Caco-2 (cell line): ENCODE results near the gene PRDM15. TPM values are rescaled to one million over a fixed set of nuclear protein-coding genes. Genes with fewer than 3 reads are reported as not detected.
A peak's percentile ranks its signal among the peaks of the same experiment; 100 is the strongest.

Source experiments
- BruUV-seq: library from RNA; stranded (reverse); fragments of 400-500 nt; replicated peaks from 2 replicates; lab custom pipeline; 2021; lab: Mats Ljungman, UMichigan
- CTCF ChIA-PET: fragments of 300-600 bp; sonication (Branson Sonifier 250); formaldehyde crosslinking; loops from one replicate; lab custom pipeline; 2022; ENCODE audit warnings: antibody characterized with exemption; lab: Charles Lee
- POLR2A ChIA-PET: fragments of 300-600 bp; sonication (Branson Sonifier 250); formaldehyde crosslinking; loops from one replicate; lab custom pipeline; 2022; ENCODE audit warnings: antibody characterized with exemption; lab: Charles Lee
- DNase-seq, 2 experiments: peaks; one replicate each; pipeline versions ENCODE4 v3.0.0 to v3.0.0-alpha.2; 2020 to 2022
- H3K27me3 ChIP-seq: replicated peaks from 2 replicates; pipeline ENCODE4 v1.6.0; 2011; ENCODE audit warnings: low read length; ENCODE audit not compliant: control insufficient read depth, insufficient read depth
- H3K36me3 ChIP-seq: 2 replicates; pipeline ENCODE4 v1.5.1; 2011; ENCODE audit warnings: low read length; ENCODE audit not compliant: control insufficient read depth, insufficient read depth
- H3K4me1 ChIP-seq: fragments of 250-450 bp; sonication (Bioruptor Pico); 2 replicates; pipeline ENCODE4 v1.5.1; 2020; ENCODE audit warnings: mild to moderate bottlenecking
- H3K4me3 ChIP-seq: 2 replicates; pipeline ENCODE4 v1.5.1; 2011; ENCODE audit warnings: low read depth, mild to moderate bottlenecking, control low read depth, low read length
- H3K9me3 ChIP-seq: fragments of 250-450 bp; sonication (Bioruptor Pico); 2 replicates; pipeline ENCODE4 v1.5.1; 2020; ENCODE audit warnings: mild to moderate bottlenecking, moderate library complexity
- H3K27ac Mint-ChIP-seq: one replicate; pipeline ENCODE4 v1.8.0; 2022; ENCODE audit warnings: mixed read lengths; ENCODE audit not compliant: unreplicated experiment
- H3K27me3 Mint-ChIP-seq: one replicate; pipeline ENCODE4 v1.8.0; 2022; ENCODE audit warnings: mixed read lengths; ENCODE audit not compliant: insufficient read depth, unreplicated experiment
- H3K36me3 Mint-ChIP-seq: one replicate; pipeline ENCODE4 v1.8.0; 2022; ENCODE audit warnings: mild to moderate bottlenecking, mixed read lengths; ENCODE audit not compliant: insufficient read depth, unreplicated experiment
- H3K4me1 Mint-ChIP-seq: one replicate; pipeline ENCODE4 v1.8.0; 2022; ENCODE audit warnings: low read depth, mixed read lengths; ENCODE audit not compliant: unreplicated experiment
- H3K4me3 Mint-ChIP-seq: one replicate; pipeline ENCODE4 v1.8.0; 2022; ENCODE audit warnings: mild to moderate bottlenecking, moderate library complexity, mixed read lengths; ENCODE audit not compliant: unreplicated experiment
- H3K9me3 Mint-ChIP-seq: one replicate; pipeline ENCODE4 v1.8.0; 2022; ENCODE audit warnings: mixed read lengths; ENCODE audit not compliant: unreplicated experiment
- CTCF ChIP-seq, 2 experiments: fragments of 200-600 bp in 1 of 2; IDR thresholded peaks; 1 replicate in 1 of 2; 2 replicates in 1 of 2; pipeline versions ENCODE4 v1.5.1 to v1.8.0; 2011 to 2022; ENCODE audit warnings: antibody characterized with exemption in 1 of 2, control low read depth in 1 of 2, inconsistent platforms in 1 of 2, low read depth in 1 of 2, low read length in 1 of 2, mild to moderate bottlenecking in 1 of 2, moderate library complexity in 1 of 2; ENCODE audit not compliant: insufficient read depth in 1 of 2, severe bottlenecking in 1 of 2, unreplicated experiment in 1 of 2
- intact Hi-C: fragments of 100-400 bp; cut with micrococcal nuclease; formaldehyde crosslinking; loops from one replicate; pipeline ENCODE4 v1.10.0; 2022; ENCODE audit not compliant: unreplicated experiment
- total RNA-seq: library from RNA; stranded (reverse); gene quantifications from 2 replicates; pipeline ENCODE4 v1.2.3, GENCODE V29; 2022

PRDM15 gene
- total RNA-seq, 1 experiment from 2014 or later = 5.6 TPM

- Mint-ChIP-seq H3K27me3 (no peaks in the 10 kb centered on the region), H3K27ac (no peak overlapping the region), H3K4me3 (no peak overlapping the region), H3K9me3 (no peaks in the 10 kb centered on the region), H3K4me1 (no peaks in the 10 kb centered on the region), H3K36me3 (no peaks in the 10 kb centered on the region)
- Histone ChIP-seq H3K9me3 (no peaks in the 10 kb centered on the region), H3K36me3 (no peaks in the 10 kb centered on the region), H3K4me1 (0 out of 2 replicates have a peak, but pooled peaks cover 3% of the 10 kb centered on the region), H3K4me3 (no peak overlapping the region), H3K27me3 (no peaks in the 10 kb centered on the region)
- POLR2A ChIA-PET = no interaction called here
- CTCF ChIA-PET = interaction anchor here (0.9 kb wide), 1 partner anchor 41 kb away, joined by 3 read pairs; no protein-coding TSS in a partner anchor
- no TSS peak for BruUV-seq
- no peak for TF ChIP-seq CTCF (IDR thresholded peaks at IDR 0.05; ENCODE audit: insufficient read depth in 1 of 2, low read depth in 1 of 2, low read length in 1 of 2, severe bottlenecking in 1 of 2, unreplicated experiment in 1 of 2)
- DNase-seq = no peak
- intact Hi-C loops = loop anchor here (1.0 kb wide), 4 partner anchors 40 to 535 kb away; no protein-coding TSS in a partner anchor
These were observed 61.0 kb downstream of the PRDM15 start for GRCh38 chr21:41817877-41818855.

GRCh38 chr21:41817228-41817627 lies 61.9 kb downstream of the PRDM15 start:
- H3K36me3 ChIP-seq = no peaks in the 10 kb centered on the region
- H3K4me1 Mint-ChIP-seq = no peaks in the 10 kb centered on the region
- ChIA-PET POLR2A (interaction anchor here (0.6 kb wide), 1 partner anchor 193 kb away, joined by 19 read pairs; the partner anchor contains the start of gene ZBTB21), CTCF (interaction anchor here (0.6 to 1.6 kb wide), 19 partner anchors 16 to 534 kb away, joined by 3 to 25 read pairs (median 3); partner anchors contain the start of genes PRDM15 and RIPK4)
- intact Hi-C loops = loop anchor here (1.0 kb wide), 4 partner anchors 39 to 534 kb away; no protein-coding TSS in a partner anchor
- peak overlapping the region; percentile 42 for H3K27ac Mint-ChIP-seq
- no peak overlapping the region for H3K4me3 Mint-ChIP-seq
- no peaks in the 10 kb centered on the region for H3K27me3 Mint-ChIP-seq
- BruUV-seq = no TSS peak
- peak; percentile 70 to 77 for DNase-seq
- 0 out of 2 replicates have a peak, but pooled peaks cover 3% of the 10 kb centered on the region for H3K4me1 ChIP-seq
- no peaks in the 10 kb centered on the region for H3K36me3 Mint-ChIP-seq
- H3K9me3 Mint-ChIP-seq = no peaks in the 10 kb centered on the region
- TF ChIP-seq CTCF (IDR thresholded peaks at IDR 0.05; ENCODE audit: insufficient read depth in 1 of 2, low read depth in 1 of 2, low read length in 1 of 2, severe bottlenecking in 1 of 2, unreplicated experiment in 1 of 2) = peak; percentile 70 to 91
- H3K9me3 ChIP-seq = no peaks in the 10 kb centered on the region
- H3K27me3 ChIP-seq = no peaks in the 10 kb centered on the region
- H3K4me3 ChIP-seq = no peak overlapping the region

- Mint-ChIP-seq H3K27ac (peak overlapping the region; percentile 42), H3K4me3 (no peak overlapping the region), H3K27me3 (no peaks in the 10 kb centered on the region), H3K9me3 (no peaks in the 10 kb centered on the region), H3K4me1 (no peaks in the 10 kb centered on the region), H3K36me3 (no peaks in the 10 kb centered on the region)
- H3K4me3 ChIP-seq = no peak overlapping the region
- H3K4me1 ChIP-seq = 0 out of 2 replicates have a peak, but pooled peaks cover 3% of the 10 kb centered on the region
- H3K36me3 ChIP-seq = no peaks in the 10 kb centered on the region
- no peaks in the 10 kb centered on the region for H3K9me3 ChIP-seq
- no peaks in the 10 kb centered on the region for H3K27me3 ChIP-seq
- ChIA-PET CTCF (interaction anchor here (0.6 to 1.6 kb wide), 21 partner anchors 16 to 534 kb away, joined by 3 to 25 read pairs (median 4); partner anchors contain the start of genes PRDM15 and RIPK4), POLR2A (interaction anchor here (0.6 kb wide), 1 partner anchor 193 kb away, joined by 19 read pairs; the partner anchor contains the start of gene ZBTB21)
- peak; percentile 51 to 64 for DNase-seq
- BruUV-seq = no TSS peak
- intact Hi-C loops = loop anchor here (1.0 kb wide), 4 partner anchors 38 to 533 kb away; no protein-coding TSS in a partner anchor
- peak; percentile 73 for TF ChIP-seq CTCF (IDR thresholded peaks at IDR 0.05; ENCODE audit: insufficient read depth in 1 of 2, low read depth in 1 of 2, low read length in 1 of 2, severe bottlenecking in 1 of 2, unreplicated experiment in 1 of 2)
These were observed 62.5 kb downstream of the PRDM15 start for GRCh38 chr21:41816583-41817165.
